ENCODE results near the gene MAGI2.

The MAGI2 gene

DNA sequence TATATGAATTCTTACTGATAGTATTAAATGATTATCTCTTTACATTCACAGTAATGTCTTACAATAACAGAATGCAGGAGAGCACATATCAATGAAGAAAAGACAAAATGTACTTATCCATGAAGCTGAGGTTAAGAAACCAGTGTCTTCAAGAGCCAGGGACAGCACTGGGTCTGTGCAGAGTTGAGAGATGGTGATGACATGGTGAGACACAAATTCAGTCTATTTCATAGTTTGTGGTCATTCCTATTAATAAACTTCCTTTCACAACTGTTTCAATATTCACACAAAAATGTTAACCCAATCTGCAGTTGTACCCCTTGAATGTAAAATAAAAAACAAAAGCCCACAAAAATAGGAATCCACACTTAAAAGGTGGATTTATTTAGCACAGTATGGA, 5.3 kb upstream of the MAGI2 start:
- no peaks in the 10 kb centered on the region for H3K4me1 ChIP-seq (ENCODE audit: control insufficient read depth, insufficient read depth, low read depth, low read length)
- peak overlapping the region; percentile 69 for H3K9ac ChIP-seq (ENCODE audit: low read length)
- no peak overlapping the region for H3K4me2 ChIP-seq (ENCODE audit: low read length, poor library complexity, severe bottlenecking)
- H3K14ac ChIP-seq (ENCODE audit: low read length in 2 of 2), result no peak overlapping the region
- no peak overlapping the region for H3K4ac ChIP-seq (ENCODE audit: low read depth in 1 of 2, low read length in 2 of 2)
- peak; percentile 34 for DNase-seq
- H3K36me3 ChIP-seq (ENCODE audit: control insufficient read depth in 1 of 2, insufficient read depth in 2 of 2, low read depth in 1 of 2, low read length in 2 of 2), result peaks cover 0 to 36% of the 10 kb centered on the region in 2 experiments
- H4K91ac ChIP-seq (ENCODE audit: low read length), result no peak overlapping the region
- H3K27ac ChIP-seq (ENCODE audit: low read length, poor library complexity, severe bottlenecking), result no peak overlapping the region
- no peak overlapping the region for H4K8ac ChIP-seq (ENCODE audit: low read length)
- H2BK120ac ChIP-seq (ENCODE audit: low read depth, low read length), result no peak overlapping the region
- peaks cover 21% of the 10 kb centered on the region for H3K79me1 ChIP-seq (replicated peaks; ENCODE audit: low read length, poor library complexity, severe bottlenecking)
- H2AK5ac ChIP-seq (ENCODE audit: low read length, severe bottlenecking), result no peak overlapping the region
- H3K18ac ChIP-seq (ENCODE audit: low read depth in 1 of 2, low read length in 2 of 2), result no peak overlapping the region
- no peaks in the 10 kb centered on the region for H3K27me3 ChIP-seq (ENCODE audit: control insufficient read depth in 1 of 2, insufficient read depth in 1 of 2, low read length in 2 of 2)
- no peak overlapping the region for H2BK12ac ChIP-seq (ENCODE audit: low read length in 2 of 2)
- H2AFZ ChIP-seq (ENCODE audit: low read depth, low read length), result no peak overlapping the region
- no peak overlapping the region for H3K23ac ChIP-seq (ENCODE audit: low read length in 2 of 2)
- no peak overlapping the region for H2BK15ac ChIP-seq (ENCODE audit: low read depth, poor library complexity, severe bottlenecking)
- H3K9me3 ChIP-seq (ENCODE audit: control insufficient read depth, low read length), result no peaks in the 10 kb centered on the region
- H2BK5ac ChIP-seq (ENCODE audit: low read depth, low read length, poor library complexity, severe bottlenecking), result no peak overlapping the region
- H3K4me3 ChIP-seq (ENCODE audit: insufficient read depth in 1 of 2, low read depth in 1 of 2, low read length in 2 of 2), result no peak overlapping the region

DNA sequence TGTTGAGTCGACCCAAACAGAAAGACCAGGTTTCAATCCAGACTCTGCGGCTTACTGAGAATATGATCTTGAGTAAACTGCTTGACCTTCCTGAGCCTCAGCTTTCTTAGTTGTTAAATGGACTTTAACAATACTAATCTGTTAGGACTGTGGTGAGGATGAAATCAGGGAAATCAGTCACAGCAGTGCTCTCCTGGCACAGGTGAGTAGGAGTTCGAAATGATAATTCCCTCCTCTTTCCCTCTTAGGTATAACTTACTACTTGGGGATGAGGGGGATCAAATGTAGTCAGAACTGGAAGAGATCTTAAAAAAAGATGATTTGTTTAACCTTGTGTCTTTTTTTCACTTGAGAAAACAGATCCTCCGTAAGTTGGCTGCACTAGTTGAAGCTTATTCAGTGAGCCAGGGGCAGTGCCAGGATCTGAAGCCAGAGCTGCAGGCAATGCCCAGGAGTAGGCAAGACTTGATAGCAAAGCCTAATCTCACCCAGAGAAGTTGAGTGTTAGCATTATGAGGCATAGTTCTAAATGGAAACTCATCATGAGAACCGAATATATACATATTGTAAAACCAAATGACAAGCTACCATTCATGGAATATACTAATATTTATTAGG, 1.8 kb upstream of the MAGI2 start:
- Histone ChIP-seq H4K8ac (ENCODE audit: low read length) (peak overlapping the region; percentile 66), H3K4ac (ENCODE audit: low read depth in 1 of 2, low read length in 2 of 2) (no peak overlapping the region), H4K91ac (ENCODE audit: low read length) (no peak overlapping the region), H3K23ac (ENCODE audit: low read length in 2 of 2) (no peak overlapping the region), H3K4me2 (ENCODE audit: low read length, poor library complexity, severe bottlenecking) (peak overlapping the region; percentile 32), H3K79me1 (replicated peaks; ENCODE audit: low read length, poor library complexity, severe bottlenecking) (peaks cover 24% of the 10 kb centered on the region), H3K27ac (ENCODE audit: low read length, poor library complexity, severe bottlenecking) (no peak overlapping the region), H3K36me3 (ENCODE audit: control insufficient read depth in 1 of 2, insufficient read depth in 2 of 2, low read depth in 1 of 2, low read length in 2 of 2) (peaks cover 0 to 26% of the 10 kb centered on the region in 2 experiments), H2AFZ (ENCODE audit: low read depth, low read length) (no peak overlapping the region), H2BK15ac (ENCODE audit: low read depth, poor library complexity, severe bottlenecking) (no peak overlapping the region), H3K9ac (ENCODE audit: low read length) (peak overlapping the region; percentile 100), H2BK12ac (ENCODE audit: low read length in 2 of 2) (peak overlapping the region in 1 of 2 experiments; percentile 64), H3K18ac (ENCODE audit: low read depth in 1 of 2, low read length in 2 of 2) (no peak overlapping the region), H2BK120ac (ENCODE audit: low read depth, low read length) (no peak overlapping the region), H3K14ac (ENCODE audit: low read length in 2 of 2) (no peak overlapping the region), H3K9me3 (ENCODE audit: control insufficient read depth, low read length) (no peaks in the 10 kb centered on the region), H2AK5ac (ENCODE audit: low read length, severe bottlenecking) (no peak overlapping the region), H2BK5ac (ENCODE audit: low read depth, low read length, poor library complexity, severe bottlenecking) (no peak overlapping the region), H3K4me1 (ENCODE audit: control insufficient read depth, insufficient read depth, low read depth, low read length) (peaks cover 4% of the 10 kb centered on the region), H3K4me3 (ENCODE audit: insufficient read depth in 1 of 2, low read depth in 1 of 2, low read length in 2 of 2) (peak overlapping the region in 1 of 2 experiments; percentile 92), H3K27me3 (ENCODE audit: control insufficient read depth in 1 of 2, insufficient read depth in 1 of 2, low read length in 2 of 2) (no peaks in the 10 kb centered on the region)
- whole genome bisulfite sequencing, result 82% methylated on average over 3 of the region's 5 CpGs
- DNase-seq, result no peak

DNA sequence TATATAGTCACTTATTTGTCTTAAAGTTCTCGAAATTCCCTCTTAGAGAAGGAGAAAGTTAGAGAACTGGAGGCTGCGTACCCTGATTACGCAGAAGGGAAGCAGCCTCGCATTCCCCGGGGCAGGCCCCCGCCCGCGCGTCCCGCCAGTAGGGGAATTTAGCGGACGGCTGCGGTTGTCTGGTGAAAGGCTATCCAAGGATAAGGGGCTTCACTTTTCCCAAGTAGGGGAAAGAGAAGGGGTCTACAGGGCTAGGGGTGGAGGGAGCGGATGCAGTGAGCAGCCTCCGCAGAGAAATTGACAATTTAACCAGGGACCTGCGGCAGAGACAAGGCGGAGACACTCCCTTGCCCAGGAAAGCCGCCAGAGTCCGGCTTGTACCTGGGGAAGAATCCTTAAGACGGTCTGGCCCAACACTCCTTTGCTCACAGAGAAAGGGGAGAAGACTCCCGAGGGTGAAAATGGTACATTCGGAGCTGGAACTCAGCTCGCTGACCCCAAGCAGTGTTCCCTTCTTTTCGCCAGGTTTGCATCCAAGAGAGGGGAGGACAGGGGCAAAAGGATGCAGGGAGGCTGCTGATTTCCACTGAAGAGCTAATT, 994 bp upstream of the MAGI2 start:
- Histone ChIP-seq H3K27ac (ENCODE audit: low read length, poor library complexity, severe bottlenecking) (peak overlapping the region; percentile 90), H3K4me2 (ENCODE audit: low read length, poor library complexity, severe bottlenecking) (peak overlapping the region; percentile 100), H3K79me1 (replicated peaks; ENCODE audit: low read length, poor library complexity, severe bottlenecking) (peaks cover 24% of the 10 kb centered on the region), H3K9me3 (ENCODE audit: control insufficient read depth, low read length) (no peaks in the 10 kb centered on the region), H3K9ac (ENCODE audit: low read length) (peak overlapping the region; percentile 100), H2BK5ac (ENCODE audit: low read depth, low read length, poor library complexity, severe bottlenecking) (no peak overlapping the region), H4K8ac (ENCODE audit: low read length) (peak overlapping the region; percentile 35), H2BK15ac (ENCODE audit: low read depth, poor library complexity, severe bottlenecking) (no peak overlapping the region), H2BK120ac (ENCODE audit: low read depth, low read length) (peak overlapping the region; percentile 71), H3K14ac (ENCODE audit: low read length in 2 of 2) (peak overlapping the region in 1 of 2 experiments; percentile 13), H2AFZ (ENCODE audit: low read depth, low read length) (no peak overlapping the region), H2AK5ac (ENCODE audit: low read length, severe bottlenecking) (no peak overlapping the region), H3K23ac (ENCODE audit: low read length in 2 of 2) (no peak overlapping the region), H3K4me3 (ENCODE audit: insufficient read depth in 1 of 2, low read depth in 1 of 2, low read length in 2 of 2) (peak overlapping the region; percentile 87 to 92), H3K27me3 (ENCODE audit: control insufficient read depth in 1 of 2, insufficient read depth in 1 of 2, low read length in 2 of 2) (no peaks in the 10 kb centered on the region), H3K18ac (ENCODE audit: low read depth in 1 of 2, low read length in 2 of 2) (peak overlapping the region; percentile 46 to 95), H3K4me1 (ENCODE audit: control insufficient read depth, insufficient read depth, low read depth, low read length) (peaks cover 4% of the 10 kb centered on the region), H3K36me3 (ENCODE audit: control insufficient read depth in 1 of 2, insufficient read depth in 2 of 2, low read depth in 1 of 2, low read length in 2 of 2) (peaks cover 0 to 18% of the 10 kb centered on the region in 2 experiments), H4K91ac (ENCODE audit: low read length) (peak overlapping the region; percentile 35), H3K4ac (ENCODE audit: low read depth in 1 of 2, low read length in 2 of 2) (peak overlapping the region; percentile 82 to 99), H2BK12ac (ENCODE audit: low read length in 2 of 2) (peak overlapping the region in 1 of 2 experiments; percentile 11)
- 3% methylated on average over 24 of the region's 24 CpGs for WGBS
- peak; percentile 80 for DNase-seq

DNA sequence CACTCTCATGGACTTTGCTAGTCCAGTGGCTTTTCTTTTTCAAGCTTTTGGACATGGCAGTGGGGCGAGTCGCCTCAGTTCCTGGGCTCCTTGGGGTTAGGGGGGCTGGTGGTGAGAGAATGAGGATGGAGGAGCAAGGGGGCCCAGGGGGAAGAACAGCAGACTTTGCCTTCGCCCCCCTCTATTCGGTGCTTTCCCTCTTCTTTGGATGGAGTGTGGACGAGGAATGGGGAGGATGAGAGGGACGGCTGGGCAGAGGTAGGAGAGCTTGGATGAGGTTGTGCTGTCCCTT, 255 bp downstream of the MAGI2 start:
- H3K36me3 ChIP-seq (ENCODE audit: control insufficient read depth in 1 of 2, insufficient read depth in 2 of 2, low read depth in 1 of 2, low read length in 2 of 2), result peaks cover 0 to 17% of the 10 kb centered on the region in 2 experiments
- H3K9ac ChIP-seq (ENCODE audit: low read length), result peak overlapping the region; percentile 100
- H4K91ac ChIP-seq (ENCODE audit: low read length), result peak overlapping the region; percentile 93
- H2BK12ac ChIP-seq (ENCODE audit: low read length in 2 of 2), result peak overlapping the region; percentile 38 to 61
- peaks cover 24% of the 10 kb centered on the region for H3K79me1 ChIP-seq (replicated peaks; ENCODE audit: low read length, poor library complexity, severe bottlenecking)
- no peak overlapping the region for H2BK5ac ChIP-seq (ENCODE audit: low read depth, low read length, poor library complexity, severe bottlenecking)
- no peak overlapping the region for H2AK5ac ChIP-seq (ENCODE audit: low read length, severe bottlenecking)
- peak overlapping the region; percentile 71 for H2BK15ac ChIP-seq (ENCODE audit: low read depth, poor library complexity, severe bottlenecking)
- H3K14ac ChIP-seq (ENCODE audit: low read length in 2 of 2), result peak overlapping the region in 1 of 2 experiments; percentile 94
- H3K4me3 ChIP-seq (ENCODE audit: insufficient read depth in 1 of 2, low read depth in 1 of 2, low read length in 2 of 2), result peak overlapping the region; percentile 87 to 92
- peak overlapping the region; percentile 57 to 95 for H3K4ac ChIP-seq (ENCODE audit: low read depth in 1 of 2, low read length in 2 of 2)
- peak overlapping the region; percentile 100 for H3K4me2 ChIP-seq (ENCODE audit: low read length, poor library complexity, severe bottlenecking)
- H3K27ac ChIP-seq (ENCODE audit: low read length, poor library complexity, severe bottlenecking), result peak overlapping the region; percentile 65
- H3K27me3 ChIP-seq (ENCODE audit: control insufficient read depth in 1 of 2, insufficient read depth in 1 of 2, low read length in 2 of 2), result no peaks in the 10 kb centered on the region
- H3K9me3 ChIP-seq (ENCODE audit: control insufficient read depth, low read length), result no peaks in the 10 kb centered on the region
- peak overlapping the region; percentile 91 for H2BK120ac ChIP-seq (ENCODE audit: low read depth, low read length)
- no peak for DNase-seq
- peak overlapping the region; percentile 66 for H2AFZ ChIP-seq (ENCODE audit: low read depth, low read length)
- H3K18ac ChIP-seq (ENCODE audit: low read depth in 1 of 2, low read length in 2 of 2), result peak overlapping the region; percentile 95 to 99
- peaks cover 4% of the 10 kb centered on the region for H3K4me1 ChIP-seq (ENCODE audit: control insufficient read depth, insufficient read depth, low read depth, low read length)
- peak overlapping the region in 1 of 2 experiments; percentile 5 for H3K23ac ChIP-seq (ENCODE audit: low read length in 2 of 2)
- H4K8ac ChIP-seq (ENCODE audit: low read length), result peak overlapping the region; percentile 97
- WGBS, result 5% methylated on average over 5 of the region's 6 CpGs
